ENCODE measurements around the gene GPR151. TPM values are rescaled to one million over a fixed set of nuclear protein-coding genes. Genes with fewer than 3 reads are reported as not detected.

GPR151 gene
- total and polyA plus RNA-seq, 2 of the 4 experiments (the other 2 are of a cell fraction) = not detected

- Histone ChIP-seq H3K4me3 (ENCODE audit: insufficient read depth, low read depth, low read length) (no peak overlapping the region), H3K9me1 (ENCODE audit: insufficient read depth, low read length) (no peaks in the 10 kb centered on the region), H3K4me1 (ENCODE audit: control insufficient read depth, insufficient read depth, low read length) (no peaks in the 10 kb centered on the region), H4K20me1 (ENCODE audit: insufficient read depth, low read length) (no peaks in the 10 kb centered on the region), H4K91ac (ENCODE audit: insufficient read depth, low read depth, low read length) (no peak overlapping the region), H2BK120ac (ENCODE audit: low read depth, low read length) (no peak overlapping the region), H3K23ac (ENCODE audit: low read depth, low read length) (no peak overlapping the region), H4K5ac (ENCODE audit: low read depth, low read length) (no peak overlapping the region), H2BK5ac (ENCODE audit: low read depth, low read length, poor library complexity, severe bottlenecking) (no peak overlapping the region), H2AK5ac (ENCODE audit: low read depth, low read length) (no peak overlapping the region), H3K27ac (ENCODE audit: insufficient read depth, low read length) (no peak overlapping the region), H2BK20ac (ENCODE audit: low read depth, low read length) (no peak overlapping the region), H3K4ac (ENCODE audit: low read depth, low read length) (no peak overlapping the region), H3K36me3 (ENCODE audit: control insufficient read depth, insufficient read depth, low read length) (no peaks in the 10 kb centered on the region), H3K27me3 (ENCODE audit: control insufficient read depth, insufficient read depth, low read length) (no peaks in the 10 kb centered on the region), H3K56ac (ENCODE audit: extremely low read depth, insufficient read depth, low read length) (no peak overlapping the region), H2BK15ac (ENCODE audit: low read depth, low read length) (no peak overlapping the region), H3K9ac (ENCODE audit: low read depth, low read length) (no peak overlapping the region), H3K79me1 (ENCODE audit: low read depth in 1 of 2, low read length in 2 of 2) (no peaks in the 10 kb centered on the region), H3K14ac (replicated peaks; ENCODE audit: low read depth, low read length) (no peak overlapping the region), H3K18ac (ENCODE audit: low read depth, low read length) (no peak overlapping the region), H2AK9ac (replicated peaks; ENCODE audit: low read depth, low read length, poor library complexity) (no peak overlapping the region), H2AFZ (replicated peaks; ENCODE audit: low read length, poor library complexity) (no peak overlapping the region), H3K9me3 (ENCODE audit: control insufficient read depth, insufficient read depth, low read length) (no peaks in the 10 kb centered on the region), H4K8ac (ENCODE audit: low read depth in 2 of 2, low read length in 2 of 2) (no peak overlapping the region), H3K4me2 (ENCODE audit: low read depth, low read length) (no peak overlapping the region)
- intact Hi-C loops (cut with micrococcal nuclease) (no loop called here), dilution Hi-C loops (cut with HindIII; ENCODE audit: low sequenced_read_pairs, unreplicated experiment) (no loop called here), in situ Hi-C loops (cut with MboI; ENCODE audit: low sequenced_read_pairs) (no loop called here)
- CTCF ChIA-PET = no interaction called here
- POLR2A ChIA-PET (ENCODE audit: unreplicated experiment) = no interaction called here
- DNase-seq (no peak), ATAC-seq (ENCODE audit: low read depth) (no peak)
- TF ChIP-seq MXI1 (IDR thresholded peaks at IDR 0.05; ENCODE audit: borderline replicate concordance, low read depth, low read length) = no peak
- TF ChIP-seq BHLHE40 (IDR thresholded peaks at IDR 0.05; ENCODE audit: low read depth, low read length) = no peak
- no peak for TF ChIP-seq MAZ (IDR thresholded peaks at IDR 0.05; ENCODE audit: borderline replicate concordance, low read depth, low read length)
- TF ChIP-seq RFX5 (IDR thresholded peaks at IDR 0.05; ENCODE audit: low read depth, low read length) = no peak
- no peak for TF ChIP-seq CTCF (conservative IDR thresholded peaks at IDR 0.05; ENCODE audit: low read depth, low read length)
- no peak for TF ChIP-seq ELK1 (IDR thresholded peaks at IDR 0.05; ENCODE audit: borderline replicate concordance, low read depth, low read length)
- TF ChIP-seq FOS (IDR thresholded peaks at IDR 0.05; ENCODE audit: low read depth, low read length) = no peak
- BruUV-seq (replicated peaks) = no TSS peak
- no CpG with 5 or more reads among the region's 3 CpGs for WGBS, 2 experiments (ENCODE audit: extremely low coverage in 2 of 2, insufficient read length in 1 of 2)
These were observed 37.5 kb upstream of the GPR151 start for GRCh38 chr5:146553446-146553845.
